HG02610 (cell line): ENCODE data around the gene DUSP8.
"Not testable (repeated sequence)": the region's sequence is repeated elsewhere in the genome, so short reads cannot be mapped to it uniquely, and the experiment has no call there.

Experiments used
- ATAC-seq: cut with Tn5 transposase; IDR thresholded peaks from one replicate; pipeline ENCODE4 v1.9.1; 2021; ENCODE audit warnings: mild to moderate bottlenecking, moderate library complexity; ENCODE audit not compliant: unreplicated experiment

DUSP8 gene, protein sequence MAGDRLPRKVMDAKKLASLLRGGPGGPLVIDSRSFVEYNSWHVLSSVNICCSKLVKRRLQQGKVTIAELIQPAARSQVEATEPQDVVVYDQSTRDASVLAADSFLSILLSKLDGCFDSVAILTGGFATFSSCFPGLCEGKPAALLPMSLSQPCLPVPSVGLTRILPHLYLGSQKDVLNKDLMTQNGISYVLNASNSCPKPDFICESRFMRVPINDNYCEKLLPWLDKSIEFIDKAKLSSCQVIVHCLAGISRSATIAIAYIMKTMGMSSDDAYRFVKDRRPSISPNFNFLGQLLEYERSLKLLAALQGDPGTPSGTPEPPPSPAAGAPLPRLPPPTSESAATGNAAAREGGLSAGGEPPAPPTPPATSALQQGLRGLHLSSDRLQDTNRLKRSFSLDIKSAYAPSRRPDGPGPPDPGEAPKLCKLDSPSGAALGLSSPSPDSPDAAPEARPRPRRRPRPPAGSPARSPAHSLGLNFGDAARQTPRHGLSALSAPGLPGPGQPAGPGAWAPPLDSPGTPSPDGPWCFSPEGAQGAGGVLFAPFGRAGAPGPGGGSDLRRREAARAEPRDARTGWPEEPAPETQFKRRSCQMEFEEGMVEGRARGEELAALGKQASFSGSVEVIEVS

DNA sequence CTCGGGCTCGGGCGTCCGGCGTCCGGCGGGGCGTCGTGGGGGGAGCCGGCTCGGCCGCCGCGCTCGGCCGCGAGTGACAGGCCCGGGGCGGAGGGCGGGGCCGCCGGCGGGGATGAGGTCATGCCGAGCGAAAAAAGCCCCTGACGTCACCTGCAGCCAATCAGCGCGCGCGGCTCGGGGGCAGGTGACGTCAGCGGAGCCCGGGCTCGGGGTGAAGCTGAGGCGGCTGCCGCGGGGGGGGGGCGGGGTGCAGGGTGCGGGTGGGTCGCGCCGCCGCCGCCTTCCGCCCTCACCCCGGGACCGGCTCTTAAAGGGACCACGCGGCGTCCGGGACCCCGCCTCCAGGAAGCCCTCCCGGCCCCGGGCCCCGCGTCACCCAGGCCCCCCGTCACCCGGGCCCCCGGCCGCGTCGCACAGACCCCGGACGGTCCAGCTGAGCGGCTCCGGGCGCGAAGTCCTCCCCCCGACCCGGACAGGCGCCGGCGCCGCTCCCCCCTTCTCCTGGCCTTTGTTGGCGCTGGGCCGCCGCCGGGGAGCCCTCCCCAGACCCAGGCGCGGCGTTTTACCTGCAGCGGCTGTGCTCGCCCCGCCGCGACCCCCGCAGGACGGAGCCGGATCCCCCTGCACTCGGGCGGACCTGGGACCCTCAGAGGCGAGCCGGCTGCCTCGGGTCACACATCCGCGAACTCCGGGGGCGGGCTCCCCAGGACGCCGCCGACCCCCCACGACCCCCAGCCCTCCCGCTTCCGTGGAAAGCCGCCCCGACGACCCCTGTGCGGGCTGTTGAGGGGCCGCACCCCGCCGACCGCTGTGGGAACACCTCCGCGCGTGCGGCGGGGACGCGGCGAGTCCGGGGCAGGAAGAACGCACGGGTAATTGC is at the start of gene DUSP8:
Gene DUSP8 (minus strand): TSS at position 75 of the 880 bp plus-strand sequence. CDS start 6,445 bp downstream, outside the sequence.
- no peak for ATAC-seq

DNA sequence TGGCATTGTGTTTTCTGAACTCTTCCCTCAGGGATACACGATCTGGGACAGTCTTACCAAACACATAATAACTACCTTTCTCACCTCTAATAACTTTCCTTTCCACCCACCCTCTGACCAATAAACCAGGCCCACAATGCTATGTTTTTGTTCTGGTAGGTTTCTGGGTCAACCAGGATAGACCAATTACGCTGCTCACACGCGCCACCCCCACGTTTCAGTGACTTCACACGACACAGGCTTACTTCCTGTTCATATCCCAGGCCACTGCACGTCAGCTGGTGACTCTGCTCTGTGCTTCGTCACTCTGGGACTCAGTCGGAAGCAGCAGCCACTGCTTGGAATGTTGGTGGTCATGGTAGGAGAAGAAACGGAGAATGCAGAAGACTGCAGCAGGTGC is 47.4 kb upstream of the DUSP8 start:
- ATAC-seq, result no peak

DNA sequence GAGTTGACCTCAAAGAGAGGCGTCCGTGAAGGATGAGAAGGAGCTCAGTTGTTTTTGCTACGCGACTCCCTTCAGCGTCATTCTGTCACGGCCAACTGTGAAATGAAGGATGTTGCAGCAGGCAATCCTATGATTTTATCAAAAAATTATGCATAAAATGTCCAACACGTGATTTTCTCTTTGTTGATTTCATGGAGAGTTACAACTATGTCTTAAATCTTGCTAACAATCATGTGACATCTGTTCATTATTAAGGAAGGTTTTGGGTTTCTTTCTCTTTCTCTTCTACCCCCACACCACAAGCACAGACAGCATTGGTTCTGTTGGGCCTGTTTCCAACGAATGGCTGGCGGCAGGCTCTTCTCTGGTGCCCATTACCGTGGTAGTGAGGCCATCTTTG is 46.2 kb upstream of the DUSP8 start:
- ATAC-seq, result no peak

DNA sequence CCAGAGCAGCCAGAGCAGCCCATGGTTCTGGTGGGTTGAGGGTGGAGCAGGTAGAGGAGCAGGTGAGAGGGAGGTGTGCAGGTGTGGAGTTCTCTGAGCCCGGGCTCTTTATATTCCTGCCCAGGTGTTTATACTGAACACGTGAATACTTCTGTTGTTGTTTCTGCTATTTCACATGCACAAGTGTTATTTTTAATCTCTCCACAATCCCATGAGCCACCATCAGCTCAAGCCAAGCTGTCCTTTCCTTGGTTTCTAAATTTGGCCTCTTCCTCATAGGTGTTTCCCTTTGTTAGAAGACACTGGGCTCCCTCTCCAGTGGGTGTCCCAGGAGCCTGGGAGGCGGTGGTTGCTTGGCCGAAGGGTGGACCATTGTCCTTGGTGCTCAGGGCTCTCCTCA is 36.3 kb upstream of the DUSP8 start, which contains the start of gene KRTAP5-3:
Gene KRTAP5-3 (minus strand): TSS at position 101 of the 400 bp plus-strand sequence. CDS start 78 bp downstream, at position 23.
- no peak for ATAC-seq

DNA sequence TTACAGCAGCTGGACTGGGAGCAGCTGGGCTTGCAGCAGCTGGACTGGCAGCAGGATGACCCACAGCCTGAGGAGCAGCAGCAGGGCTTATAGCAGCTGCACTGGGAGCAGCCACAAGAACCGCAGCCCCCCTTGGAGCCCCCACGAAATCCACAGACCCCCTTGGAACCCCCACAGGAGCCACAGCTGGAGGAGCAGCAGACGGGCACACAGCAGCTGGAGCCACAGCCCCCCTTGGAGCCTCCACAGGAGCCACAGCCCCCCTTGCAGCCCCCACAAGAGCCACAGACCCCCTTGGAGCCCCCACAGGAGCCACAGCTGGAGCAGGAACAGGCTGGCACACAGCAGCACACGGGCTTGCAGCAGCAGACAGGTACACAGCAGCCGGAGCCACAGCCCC is 35.8 kb upstream of the DUSP8 start:
- not testable (repeated sequence) for ATAC-seq

DNA sequence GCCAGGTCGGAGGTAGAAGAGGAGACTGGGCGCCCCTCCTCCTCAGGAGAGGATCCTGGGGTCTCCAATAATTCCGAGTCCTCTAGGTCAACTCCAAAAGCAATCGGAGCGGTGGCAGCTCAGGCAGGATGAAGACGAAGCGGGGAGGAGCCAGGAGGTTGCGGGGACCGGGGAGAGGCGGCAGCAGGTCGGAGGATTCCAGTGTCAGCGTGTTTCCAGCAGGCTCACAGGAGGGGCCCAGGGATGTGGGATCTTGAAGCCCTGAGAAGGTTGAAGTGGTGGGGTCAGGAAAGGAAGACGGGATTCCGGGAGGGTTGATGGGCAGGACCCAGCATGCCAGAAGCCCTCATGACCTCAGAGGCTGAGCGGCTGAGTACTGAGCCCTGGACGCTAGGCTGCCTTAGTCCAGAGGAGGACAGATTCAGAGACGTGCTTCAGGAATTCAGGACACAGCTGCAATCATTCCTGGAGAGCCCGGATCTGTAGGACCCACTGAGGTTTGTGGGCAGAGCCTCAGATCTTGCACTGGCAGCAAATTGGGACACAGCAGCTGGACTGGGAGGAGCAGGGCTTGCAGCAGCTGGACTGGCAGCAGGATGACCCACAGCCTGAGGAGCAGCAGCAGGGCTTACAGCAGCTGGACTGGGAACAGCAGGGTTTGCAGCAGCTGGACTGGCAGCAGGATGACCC is 35.2 kb upstream of the DUSP8 start:
- ATAC-seq, result not testable (repeated sequence)

DNA sequence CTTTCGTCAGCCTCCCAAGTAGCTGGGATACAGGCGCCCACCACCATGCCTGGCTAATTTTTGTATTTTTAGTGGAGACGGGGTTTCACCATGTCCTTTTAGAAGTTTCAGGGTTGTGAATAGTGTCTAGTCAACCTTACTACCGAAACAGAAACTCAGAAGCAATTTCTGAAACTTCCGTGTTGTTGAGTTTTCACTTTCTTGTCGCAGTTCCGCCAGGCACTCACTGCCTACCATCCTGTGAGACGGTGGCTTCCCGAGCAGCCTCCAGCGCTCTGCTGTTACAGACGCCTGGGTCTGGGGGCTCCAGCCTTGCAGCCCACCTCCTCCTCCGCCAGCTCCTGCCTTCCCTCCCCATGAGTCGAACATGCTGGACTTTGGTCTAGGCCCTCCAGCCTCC is 33.9 kb upstream of the DUSP8 start:
- ATAC-seq, result peak; percentile 68

DNA sequence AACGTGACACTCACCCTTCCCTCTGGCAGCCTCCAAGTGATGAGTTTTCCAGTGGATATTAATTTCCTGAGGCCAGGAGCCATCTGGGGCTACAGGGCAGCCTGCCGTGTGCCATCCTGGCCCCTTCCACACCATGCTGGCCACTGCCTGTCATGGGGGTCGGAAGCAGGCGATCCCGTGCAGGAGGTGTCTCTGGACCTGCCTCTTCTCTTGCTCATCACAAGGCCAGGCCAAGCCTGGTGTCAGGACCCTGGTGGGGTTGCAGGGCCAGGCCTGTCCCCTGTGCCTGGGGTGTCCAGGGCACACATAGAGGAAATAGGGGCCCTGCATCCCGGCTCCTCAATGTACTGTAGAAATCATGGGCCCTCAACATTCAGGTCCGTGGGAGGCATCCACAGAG is 32.6 kb upstream of the DUSP8 start:
- ATAC-seq, result no peak

DNA sequence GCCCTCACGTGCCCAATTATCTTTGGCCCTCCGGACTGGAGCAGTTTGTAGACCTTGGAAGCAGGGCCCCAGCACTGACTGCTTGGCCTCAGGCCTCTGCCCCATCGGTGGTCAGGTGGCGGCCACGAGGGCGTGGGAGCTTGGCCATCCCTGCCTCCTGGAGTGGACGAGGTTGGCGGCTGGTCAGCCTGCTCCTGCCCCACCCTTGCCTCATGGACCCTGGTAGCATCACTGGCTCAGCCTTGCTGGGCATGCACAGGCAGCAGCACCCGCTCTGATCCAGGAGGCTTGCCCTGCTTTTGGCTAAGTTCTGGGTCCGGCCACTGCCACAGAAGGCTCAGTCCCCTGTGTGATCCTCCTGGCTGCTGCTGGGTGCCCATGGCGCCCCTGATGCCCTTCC is 32.1 kb upstream of the DUSP8 start:
- ATAC-seq, result no peak

DNA sequence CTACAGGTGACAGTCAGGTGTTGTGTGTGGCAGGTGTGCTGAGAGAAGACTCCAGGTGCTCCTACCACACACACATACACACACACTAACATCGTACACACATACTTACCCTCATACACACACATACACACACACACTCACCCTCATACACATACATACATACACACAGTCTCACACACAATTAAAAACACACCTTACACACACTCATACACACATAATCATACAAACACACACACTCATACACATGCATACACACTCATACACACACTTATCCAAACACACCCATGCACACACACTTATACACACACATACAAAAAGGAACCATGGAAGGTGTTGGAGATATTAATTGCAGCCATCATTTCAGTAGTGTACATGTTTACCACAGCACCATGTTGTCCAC is 31.6 kb upstream of the DUSP8 start:
- no peak for ATAC-seq

DNA sequence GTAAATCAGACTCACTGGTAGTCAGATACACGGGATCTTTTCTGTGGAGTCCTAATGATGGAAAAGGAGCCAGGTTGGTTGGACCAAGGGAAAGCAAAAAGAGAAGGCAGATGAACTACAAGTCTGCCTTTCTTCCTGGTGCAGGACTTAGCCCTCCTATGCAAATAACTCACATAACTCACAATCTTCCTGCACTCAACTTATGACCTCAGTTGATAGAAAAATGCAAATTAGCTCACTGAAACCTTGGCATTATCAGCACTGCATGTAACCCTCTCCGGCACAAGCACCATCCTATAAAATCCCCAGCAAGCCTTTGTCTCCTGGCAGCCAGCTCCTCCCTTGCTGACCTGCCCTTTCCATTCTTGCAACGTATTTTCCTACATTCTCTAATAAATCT is 29.6 kb upstream of the DUSP8 start:
- not testable (repeated sequence) for ATAC-seq

DNA sequence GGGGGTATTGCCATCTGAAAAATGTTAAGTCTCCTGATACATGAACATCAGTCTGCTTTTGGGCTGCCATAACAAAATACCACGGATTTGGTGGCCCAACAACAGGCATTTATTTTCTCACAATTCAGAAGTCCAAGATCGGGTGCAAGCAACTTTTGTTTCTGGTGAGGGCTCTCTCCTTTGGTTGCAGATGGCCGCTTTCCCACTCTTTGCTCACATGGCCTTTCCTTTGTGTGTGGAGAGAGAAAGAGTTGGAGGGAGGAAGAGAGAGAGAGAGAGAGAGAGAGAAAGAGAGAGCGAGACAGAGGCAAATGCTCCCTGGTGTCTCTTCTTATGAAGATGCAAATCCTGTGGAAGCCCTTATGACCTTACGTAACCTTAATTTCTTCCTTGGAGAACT is 28.6 kb upstream of the DUSP8 start:
- no peak for ATAC-seq

DNA sequence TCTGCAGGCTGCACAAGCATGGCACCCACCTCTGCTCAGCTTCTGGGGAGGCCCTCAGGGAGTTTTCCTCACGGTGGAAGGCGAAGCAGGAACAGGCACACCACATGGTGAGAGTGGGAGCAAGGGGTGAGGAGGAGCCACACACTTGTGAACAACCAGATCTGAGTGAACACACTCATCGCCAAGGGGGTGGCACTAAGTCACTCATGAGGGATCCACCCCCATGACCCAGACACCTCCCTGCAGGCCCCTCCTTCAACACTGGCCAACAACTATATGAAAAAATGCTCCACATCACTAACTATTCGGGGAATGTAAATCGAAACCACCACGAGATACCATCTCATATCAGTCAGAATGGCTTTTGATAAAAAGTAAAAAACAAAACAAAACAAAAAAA is 26.7 kb upstream of the DUSP8 start:
- no peak for ATAC-seq

DNA sequence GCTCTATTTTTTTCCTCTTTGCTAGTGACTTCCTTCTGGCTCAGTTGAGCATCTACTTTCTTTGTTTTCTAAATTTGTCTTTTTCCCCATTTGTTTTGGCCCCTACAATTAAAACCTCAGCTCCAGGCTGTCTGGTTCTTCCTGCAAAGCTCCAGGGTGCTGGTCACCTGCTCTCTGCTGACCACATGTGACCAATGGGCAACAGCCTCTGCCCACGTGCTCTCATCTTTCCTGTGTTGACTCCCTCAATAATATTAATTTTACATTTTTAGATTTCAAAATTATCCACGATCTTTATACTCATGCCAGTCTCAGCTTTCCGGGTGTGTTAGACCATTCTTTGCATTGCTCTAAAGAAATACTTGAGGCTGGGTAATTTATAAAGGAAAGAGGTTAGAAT is 26.3 kb upstream of the DUSP8 start:
- ATAC-seq, result not testable (repeated sequence)

DNA sequence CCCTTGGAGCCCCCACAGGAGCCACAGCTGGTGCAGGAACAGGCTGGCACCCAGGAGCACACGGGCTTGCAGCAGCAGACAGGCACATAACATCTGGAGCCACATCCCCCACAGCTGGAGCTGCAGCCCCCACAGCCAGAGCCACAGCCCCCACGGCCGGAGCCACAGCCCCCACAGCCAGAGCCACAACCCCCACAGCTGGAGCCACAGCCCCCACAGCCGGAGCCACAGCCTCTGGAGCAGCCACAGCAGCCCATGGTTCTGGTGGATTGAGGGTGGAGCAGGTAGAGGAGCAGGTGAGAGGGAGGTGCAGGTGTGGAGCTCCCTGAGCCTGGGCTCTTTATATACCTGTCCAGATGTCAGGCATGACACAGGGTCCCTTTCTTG is 25.9 kb upstream of the DUSP8 start, which contains the start of gene KRTAP5-2:
Gene KRTAP5-2 (minus strand): TSS at position 301 of the 387 bp plus-strand sequence. CDS start 44 bp downstream, at position 257.
- ATAC-seq, result no peak

DNA sequence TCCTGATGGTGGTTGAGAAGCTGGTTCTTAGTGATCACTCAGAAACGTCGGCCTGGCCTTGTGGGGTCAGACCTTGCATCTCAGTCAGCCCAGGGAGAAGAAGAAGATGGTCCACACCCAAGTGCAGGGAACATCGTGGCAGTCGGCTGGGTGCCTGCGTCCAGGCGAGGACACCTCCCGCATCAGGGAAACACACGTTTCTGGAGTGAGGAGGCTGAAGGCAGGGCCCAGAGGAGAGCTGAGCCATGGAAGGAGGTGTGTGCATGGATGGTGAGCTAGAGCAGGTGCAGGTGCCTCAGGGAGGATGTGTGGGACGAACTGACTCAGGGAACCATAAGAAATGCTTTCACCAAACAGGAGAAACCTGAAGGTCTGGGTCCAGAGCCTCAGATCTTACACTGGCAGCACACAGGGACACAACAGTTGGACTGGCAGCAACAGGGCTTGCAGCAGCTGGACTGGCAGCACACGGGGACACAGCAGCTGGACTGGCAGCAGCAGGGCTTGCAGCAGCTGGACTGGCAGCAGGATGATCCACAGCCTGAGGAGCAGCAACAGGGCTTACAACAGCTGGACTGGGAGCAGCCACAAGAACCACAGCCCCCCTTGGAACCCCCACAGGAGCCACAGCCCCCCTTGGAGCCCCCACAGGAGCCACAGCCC is 25.4 kb upstream of the DUSP8 start:
- no peak for ATAC-seq

DNA sequence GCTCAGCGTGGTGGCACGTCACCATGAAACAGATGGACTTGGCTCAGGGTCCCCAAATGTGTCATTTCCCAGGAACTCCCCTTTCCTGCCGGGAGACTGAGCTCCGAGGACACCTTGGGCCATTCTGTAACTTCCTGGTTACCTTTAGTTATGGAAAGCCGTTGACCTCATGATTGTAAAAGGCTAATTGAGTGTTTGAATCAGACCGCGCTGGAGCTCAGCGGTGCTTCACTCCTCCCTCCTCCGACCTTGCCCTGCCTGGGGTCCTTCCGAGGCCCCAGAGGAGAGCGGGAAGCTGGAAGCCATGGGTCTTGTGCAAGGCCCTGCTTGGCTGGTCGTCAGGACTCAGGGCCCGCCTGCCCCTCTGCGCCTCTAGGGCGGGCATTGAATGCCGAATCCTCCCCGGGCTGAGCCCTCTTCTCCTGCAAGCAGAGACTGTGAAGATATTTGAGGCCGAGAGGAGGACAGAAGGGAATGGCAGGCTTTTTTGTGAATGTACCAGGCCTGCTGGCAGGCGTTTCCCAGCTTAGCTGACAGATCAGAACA is 24.6 kb upstream of the DUSP8 start:
- not testable (repeated sequence) for ATAC-seq

DNA sequence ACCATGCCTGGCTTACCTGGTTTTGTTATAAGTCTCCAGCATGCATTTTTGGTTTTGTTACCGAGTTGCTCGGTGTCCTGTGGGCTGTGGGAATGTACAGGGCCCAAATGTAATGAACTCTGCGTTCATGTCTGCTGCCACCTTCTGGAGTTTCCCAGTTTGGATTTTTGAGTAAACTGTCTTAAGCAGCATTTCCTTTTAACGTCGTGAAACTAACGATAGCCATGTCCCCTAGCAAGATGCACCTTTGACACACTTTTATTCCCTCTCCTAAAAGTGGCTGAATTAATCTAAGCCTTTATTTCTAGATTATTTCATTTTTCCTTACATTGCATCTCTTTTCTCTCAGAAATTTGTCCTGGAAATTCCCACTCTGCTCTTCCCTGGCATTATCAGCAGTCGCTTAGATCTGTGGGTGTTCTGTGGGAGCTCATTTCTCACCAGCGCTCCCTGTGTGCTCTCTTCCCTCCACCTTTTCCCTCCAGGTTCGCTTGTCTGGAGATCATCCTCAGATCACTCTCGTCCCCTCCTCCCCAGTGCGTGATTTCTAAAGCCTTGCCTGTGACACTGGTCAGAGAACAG is 24.0 kb upstream of the DUSP8 start:
- ATAC-seq, result not testable (repeated sequence)

DNA sequence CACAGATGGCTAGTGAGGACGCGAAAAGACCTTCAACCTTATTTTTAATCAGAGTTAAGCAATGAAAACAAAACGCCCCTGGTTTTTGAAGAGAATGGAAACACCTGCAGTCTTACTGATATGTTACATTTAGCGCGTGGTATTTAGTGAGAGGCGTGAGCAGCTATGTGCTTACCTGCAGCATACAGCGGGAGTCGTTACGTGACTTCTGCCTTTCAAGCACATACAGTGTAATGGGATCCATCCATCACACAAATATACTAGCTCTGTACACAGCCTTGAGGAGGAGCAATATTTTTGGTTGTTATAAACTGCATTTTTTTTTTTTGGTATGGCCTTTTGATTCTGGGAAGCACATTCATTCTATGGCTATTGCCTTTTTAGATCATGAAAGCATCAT is 20.6 kb upstream of the DUSP8 start:
- ATAC-seq, result no peak
